ENCODE measurements around the gene RNF151. TPM values are rescaled to one million over a fixed set of nuclear protein-coding genes. Genes with fewer than 3 reads are reported as not detected.
A peak's percentile ranks its signal among the peaks of the same experiment; 100 is the strongest.

RNF151 gene
- total and polyA plus RNA-seq, 11 donors: not detected

DNA sequence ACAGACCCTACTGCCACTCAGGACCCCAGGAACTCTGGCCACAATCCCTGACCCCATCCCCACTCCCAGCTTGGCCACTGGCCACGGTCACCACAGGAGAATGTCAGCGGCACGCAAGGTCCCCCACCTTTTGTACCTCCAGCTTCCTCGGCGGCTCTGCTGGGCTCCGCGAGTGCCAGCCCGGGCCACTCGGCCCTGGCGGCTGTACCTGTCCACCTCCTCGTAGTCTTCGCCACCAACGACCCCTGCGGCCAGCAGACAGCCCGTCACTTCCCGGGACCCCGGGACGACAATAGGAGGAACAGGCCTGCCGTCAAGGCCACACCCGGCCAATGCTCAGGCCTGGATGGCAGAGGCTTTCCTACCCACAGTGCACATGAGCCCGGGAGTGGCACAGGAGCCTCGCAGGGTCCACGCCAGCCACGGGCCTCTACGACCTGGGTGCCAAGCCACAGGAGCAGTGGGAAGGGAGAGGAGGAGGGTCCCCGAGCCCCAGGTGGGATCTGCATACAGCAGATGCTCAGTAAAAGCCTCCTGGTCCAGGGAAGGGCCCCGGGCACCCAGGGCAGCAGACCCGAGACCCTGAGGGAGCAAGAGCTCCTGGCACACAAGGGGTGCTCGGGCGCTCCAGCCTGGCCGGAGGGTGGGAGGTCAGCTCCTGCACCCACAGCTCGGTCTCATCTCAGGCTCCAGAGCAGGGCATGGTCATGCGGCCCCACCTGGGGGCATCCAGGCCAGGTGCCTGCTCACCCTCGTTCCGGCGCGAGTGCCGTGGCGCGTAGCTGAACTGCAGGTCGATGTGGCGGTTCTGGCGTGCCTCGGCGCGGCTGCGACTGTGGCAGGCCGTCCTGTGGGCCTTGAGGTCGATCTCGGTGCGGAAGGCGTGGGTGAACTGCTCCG is 35.0 kb downstream of the RNF151 start:
- intact Hi-C loops (cut with DNase I): loop anchor here in 2 of 10 donors (10.0 kb wide), 2 partner anchors 153 to 503 kb away; partner anchors contain the start of gene TRAF7 (in 1 of the 2)
- H3K9me3 ChIP-seq: no peaks in the 10 kb centered on the region
- peaks cover 0 to 69% (median 62%) of the 10 kb centered on the region in 9 donors for H3K36me3 ChIP-seq
- no peak for ATAC-seq
- peak in 1 of 5 donors; percentile 60 for DNase-seq
- peaks cover 0 to 40% (median 24%) of the 10 kb centered on the region in 12 donors for H3K4me1 ChIP-seq
- H3K27ac ChIP-seq: no peak overlapping the region
- TF ChIP-seq, protein P1, sequence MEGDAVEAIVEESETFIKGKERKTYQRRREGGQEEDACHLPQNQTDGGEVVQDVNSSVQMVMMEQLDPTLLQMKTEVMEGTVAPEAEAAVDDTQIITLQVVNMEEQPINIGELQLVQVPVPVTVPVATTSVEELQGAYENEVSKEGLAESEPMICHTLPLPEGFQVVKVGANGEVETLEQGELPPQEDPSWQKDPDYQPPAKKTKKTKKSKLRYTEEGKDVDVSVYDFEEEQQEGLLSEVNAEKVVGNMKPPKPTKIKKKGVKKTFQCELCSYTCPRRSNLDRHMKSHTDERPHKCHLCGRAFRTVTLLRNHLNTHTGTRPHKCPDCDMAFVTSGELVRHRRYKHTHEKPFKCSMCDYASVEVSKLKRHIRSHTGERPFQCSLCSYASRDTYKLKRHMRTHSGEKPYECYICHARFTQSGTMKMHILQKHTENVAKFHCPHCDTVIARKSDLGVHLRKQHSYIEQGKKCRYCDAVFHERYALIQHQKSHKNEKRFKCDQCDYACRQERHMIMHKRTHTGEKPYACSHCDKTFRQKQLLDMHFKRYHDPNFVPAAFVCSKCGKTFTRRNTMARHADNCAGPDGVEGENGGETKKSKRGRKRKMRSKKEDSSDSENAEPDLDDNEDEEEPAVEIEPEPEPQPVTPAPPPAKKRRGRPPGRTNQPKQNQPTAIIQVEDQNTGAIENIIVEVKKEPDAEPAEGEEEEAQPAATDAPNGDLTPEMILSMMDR (IDR thresholded peaks at IDR 0.05): no peak
- TF ChIP-seq POLR2A (IDR thresholded peaks at IDR 0.05): no peak
- H3K27me3 ChIP-seq: no peaks in the 10 kb centered on the region
- H3K4me3 ChIP-seq: no peak overlapping the region
- 94 to 97% (median 95%) methylated on average over 23 to 53 of the region's 53 CpGs for WGBS, 4 donors

DNA sequence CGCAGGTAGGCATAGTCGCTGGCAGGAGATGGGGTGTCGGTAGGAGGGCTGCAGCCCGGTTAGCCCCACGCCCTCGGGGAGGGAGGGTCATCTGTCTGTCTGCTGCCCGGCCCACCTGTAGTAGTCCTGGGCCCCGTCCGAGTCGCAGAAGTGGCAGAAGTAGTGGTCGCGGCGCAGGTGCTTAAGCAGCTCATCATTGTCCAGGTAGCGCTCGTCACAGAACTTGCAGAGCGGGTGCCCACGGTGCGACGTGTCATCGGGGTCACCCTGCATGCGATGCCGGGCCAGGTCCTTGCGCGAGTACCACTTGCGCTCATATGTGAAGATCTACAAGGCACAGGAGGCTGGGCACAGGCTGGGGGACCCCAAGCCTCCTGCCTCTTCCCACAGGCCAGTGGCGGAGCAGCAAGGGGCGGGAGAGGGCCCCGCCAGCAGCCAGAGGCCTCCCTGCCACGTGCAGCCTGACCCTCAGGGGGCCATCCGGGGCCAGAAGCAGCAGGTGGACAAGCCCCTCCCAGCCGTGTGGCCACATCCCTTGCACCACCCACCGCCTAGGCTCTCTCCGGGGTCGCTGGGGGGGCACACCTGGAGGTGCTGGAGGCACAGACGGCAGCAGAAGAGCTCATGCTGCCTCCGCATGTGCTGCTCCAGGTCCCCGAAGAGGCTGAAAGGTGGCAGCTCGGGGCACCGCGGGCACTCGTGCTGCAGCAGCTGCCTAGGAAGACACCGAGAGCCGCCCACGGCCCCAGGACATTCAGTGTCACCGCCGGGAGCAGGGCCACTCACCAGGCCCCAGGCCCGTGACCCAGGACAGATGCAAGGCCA is 36.0 kb downstream of the RNF151 start:
- H3K9me3 ChIP-seq: no peaks in the 10 kb centered on the region
- intact Hi-C loops (cut with DNase I): loop anchor here in 2 of 10 donors (10.0 kb wide), 2 partner anchors 152 to 502 kb away; partner anchors contain the start of gene TRAF7 (in 1 of the 2)
- H3K27me3 ChIP-seq: no peaks in the 10 kb centered on the region
- H3K36me3 ChIP-seq: peaks cover 0 to 60% (median 53%) of the 10 kb centered on the region in 9 donors
- TF ChIP-seq POLR2A (IDR thresholded peaks at IDR 0.05): no peak
- TF ChIP-seq, protein P1 (IDR thresholded peaks at IDR 0.05): no peak
- 89 to 96% (median 93%) methylated on average over 26 to 47 of the region's 47 CpGs for WGBS, 4 donors
- DNase-seq: peak in 1 of 5 donors; percentile 64
- H3K27ac ChIP-seq: no peak overlapping the region
- H3K4me1 ChIP-seq: peaks cover 5 to 47% (median 30%) of the 10 kb centered on the region in 12 donors
- no peak overlapping the region for H3K4me3 ChIP-seq
- ATAC-seq: no peak

DNA sequence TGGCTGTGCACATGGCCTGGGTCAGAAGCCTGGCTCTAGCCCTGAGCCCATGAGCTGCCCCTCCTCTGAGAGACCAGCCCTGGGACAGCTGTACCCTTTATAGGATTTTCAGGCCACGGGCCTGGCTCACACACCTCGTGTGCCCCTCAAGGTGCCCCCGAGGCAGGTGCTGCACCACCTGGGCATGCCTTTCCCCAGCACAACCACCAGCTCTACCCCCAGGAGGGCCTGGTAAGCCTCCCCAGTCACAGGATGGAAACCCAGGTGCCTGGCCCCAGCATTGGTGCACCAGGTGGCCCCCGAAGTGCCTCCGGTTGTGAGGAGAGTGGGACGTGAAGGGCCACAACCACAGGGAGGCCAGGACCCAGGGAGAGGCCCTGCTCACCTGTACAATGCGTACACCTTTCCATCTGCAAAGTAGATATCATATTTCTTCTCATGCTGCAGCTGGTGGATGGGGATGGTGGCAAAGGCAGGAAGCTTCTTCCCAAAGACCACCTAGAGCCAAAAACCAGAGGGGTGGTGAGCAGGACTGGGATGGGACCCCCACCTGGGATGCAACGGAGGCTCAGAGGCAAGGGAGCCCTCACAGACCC is 36.7 kb downstream of the RNF151 start:
- 80 to 87% (median 83%) methylated on average over 8 of the region's 8 CpGs for WGBS, 4 donors
- no peaks in the 10 kb centered on the region for H3K27me3 ChIP-seq
- ATAC-seq (no peak), DNase-seq (no peak)
- H3K36me3 ChIP-seq: peaks cover 0 to 53% (median 46%) of the 10 kb centered on the region in 9 donors
- no peak overlapping the region for H3K27ac ChIP-seq
- peak overlapping the region in 1 of 12 donors; percentile 31 for H3K4me3 ChIP-seq
- no peaks in the 10 kb centered on the region for H3K9me3 ChIP-seq
- TF ChIP-seq, protein P1 (IDR thresholded peaks at IDR 0.05): no peak
- TF ChIP-seq POLR2A (IDR thresholded peaks at IDR 0.05): no peak
- H3K4me1 ChIP-seq: peaks cover 12 to 54% (median 37%) of the 10 kb centered on the region in 12 donors
- intact Hi-C loops (cut with DNase I): loop anchor here in 2 of 10 donors (10.0 kb wide), 2 partner anchors 151 to 501 kb away; partner anchors contain the start of gene TRAF7 (in 1 of the 2)

Measured in heart left ventricle (tissue), 16 donors.